HCT116 (cell line): ENCODE results near the gene NUP155. TPM values are rescaled to one million over a fixed set of nuclear protein-coding genes. Genes with fewer than 3 reads are reported as not detected.

Source experiments
- ATAC-seq: fragments of 200-7000 bp; cut with Tn5 transposase; 2 replicates; pipeline ENCODE4 v1.9.1; 2020; ENCODE audit warnings: mild to moderate bottlenecking, moderate library complexity
- BruUV-seq: library from RNA; stranded (reverse); fragments of 400-500 nt; replicated peaks from 2 replicates; lab custom pipeline; 2021; lab: Mats Ljungman, UMichigan
- CTCF ChIA-PET: fragments of 300-600 bp; sonication (Branson Sonifier 250); formaldehyde crosslinking; loops from one replicate; lab custom pipeline; 2021; ENCODE audit warnings: antibody characterized with exemption; lab: Charles Lee
- POLR2A ChIA-PET: fragments of 300-600, 350-600 bp; sonication (Branson Sonifier 250); formaldehyde crosslinking; loops from one replicate; lab custom pipeline; 2021; ENCODE audit warnings: antibody characterized with exemption; lab: Charles Lee
- RAD21 ChIA-PET, 2 experiments: fragments of 300-600 bp; sonication (Branson Sonifier 250); formaldehyde crosslinking; loops; one replicate each; lab custom pipeline; 2023; ENCODE audit warnings: low total read pairs in 2 of 2; ENCODE audit not compliant: uncharacterized antibody in 2 of 2, unreplicated experiment in 2 of 2, low non-redundant PET in 1 of 2; lab: Charles Lee
- DNase-seq: peaks from one replicate; pipeline ENCODE4 v3.0.0-alpha.2; 2010; ENCODE audit warnings: low read depth, low spot score
- H2AFZ ChIP-seq: fragments of 200-600 bp; shearing (Covaris generic), sonication (generic); 2 replicates; pipeline ENCODE4 v1.6.1; 2017; ENCODE audit warnings: low read depth, mixed run types, mixed read lengths, antibody characterized with exemption, low read length; ENCODE audit not compliant: poor library complexity, severe bottlenecking
- H3K27ac ChIP-seq: 2 replicates; pipeline ENCODE4 v1.5.1; 2012; ENCODE audit warnings: low read depth, low read length
- H3K27me3 ChIP-seq: fragments of 200-600 bp; sonication (generic); 2 replicates; pipeline ENCODE4 v1.6.1; 2016; ENCODE audit warnings: mixed run types, low read length, mixed read lengths; ENCODE audit not compliant: insufficient read depth
- H3K36me3 ChIP-seq, 2 experiments: fragments of 200-500 bp in 1 of 2; fragments of 200-600 bp in 1 of 2; sonication (Bioruptor generic) in 1 of 2; sonication (generic) in 1 of 2; 2 replicates each; pipeline versions ENCODE4 v1.5.1 to v1.6.1; 2014 to 2016; ENCODE audit warnings: low read length in 2 of 2, inconsistent platforms in 1 of 2, mixed read lengths in 1 of 2, mixed run types in 1 of 2; ENCODE audit not compliant: insufficient read depth in 2 of 2, control insufficient read depth in 1 of 2
- H3K4me1 ChIP-seq, 2 experiments: fragments of 200-600 bp in 1 of 2; sonication (generic) in 1 of 2; 2 replicates each; pipeline versions ENCODE4 v1.5.1 to v1.6.1; 2012 to 2017; ENCODE audit warnings: low read length in 2 of 2, inconsistent platforms in 1 of 2, mild to moderate bottlenecking in 1 of 2, mixed read lengths in 1 of 2, mixed run types in 1 of 2, moderate library complexity in 1 of 2; ENCODE audit not compliant: insufficient read depth in 2 of 2, control insufficient read depth in 1 of 2
- H3K4me2 ChIP-seq: fragments of 200-600 bp; sonication (generic); 2 replicates; pipeline ENCODE4 v1.6.1; 2017; ENCODE audit warnings: mixed run types, low read length, mixed read lengths
- H3K4me3 ChIP-seq, 2 experiments: fragments of 200-600 bp in 1 of 2; sonication (generic) in 1 of 2; replicated peaks in 1 of 2; 2 replicates each; pipeline ENCODE4 v1.5.1; 2011 to 2016; ENCODE audit warnings: low read length in 2 of 2, control low read depth in 1 of 2, low read depth in 1 of 2, mild to moderate bottlenecking in 1 of 2, mixed read lengths in 1 of 2, mixed run types in 1 of 2
- H3K79me2 ChIP-seq: fragments of 200-600 bp; sonication (generic); 2 replicates; pipeline ENCODE4 v1.6.1; 2017; ENCODE audit warnings: mild to moderate bottlenecking, mixed run types, low read length, moderate library complexity, mixed read lengths; ENCODE audit not compliant: insufficient read depth
- H3K9ac ChIP-seq: fragments of 200-600 bp; sonication (generic); 2 replicates; pipeline ENCODE4 v1.6.1; 2016; ENCODE audit warnings: low read length, mixed read lengths
- H3K9me2 ChIP-seq: fragments of 200-600 bp; sonication (generic), shearing (Covaris generic); 2 replicates; pipeline ENCODE4 v1.6.1; 2017; ENCODE audit warnings: mixed run types, mild to moderate bottlenecking, moderate library complexity; ENCODE audit not compliant: insufficient read depth
- H3K9me3 ChIP-seq, 2 experiments: fragments of 200-500 bp in 1 of 2; fragments of 200-600 bp in 1 of 2; sonication (Bioruptor generic) in 1 of 2; sonication (generic) in 1 of 2; 2 replicates each; pipeline ENCODE4 v1.6.1; 2014 to 2017; ENCODE audit warnings: low read length in 2 of 2, mixed read lengths in 2 of 2, inconsistent platforms in 1 of 2, low read depth in 1 of 2, mild to moderate bottlenecking in 1 of 2, mixed run types in 1 of 2, moderate library complexity in 1 of 2; ENCODE audit not compliant: control insufficient read depth in 1 of 2, insufficient read depth in 1 of 2
- H4K20me1 ChIP-seq: fragments of 200-600 bp; sonication (generic), shearing (Covaris generic); 2 replicates; pipeline ENCODE4 v1.6.1; 2017; ENCODE audit warnings: mixed run types, mild to moderate bottlenecking, moderate library complexity; ENCODE audit not compliant: insufficient read depth
- EGR1 ChIP-seq: IDR thresholded peaks from 2 replicates; pipeline ENCODE4 v1.6.1; 2012; ENCODE audit warnings: low read depth
- ELF1 ChIP-seq: IDR thresholded peaks from 2 replicates; pipeline ENCODE4 v1.6.1; 2012; ENCODE audit warnings: low read depth, borderline replicate concordance
- MAX ChIP-seq: IDR thresholded peaks from 2 replicates; pipeline ENCODE4 v1.6.1; 2012
- POLR2A ChIP-seq: IDR thresholded peaks from 2 replicates; pipeline ENCODE4 v1.7.0; 2011; ENCODE audit warnings: borderline replicate concordance; ENCODE audit not compliant: insufficient read depth, insufficient read length; ENCODE audit errors: extremely low read depth
- POLR2AphosphoS5 ChIP-seq: IDR thresholded peaks from 2 replicates; pipeline ENCODE4 v1.6.1; 2011; ENCODE audit warnings: mild to moderate bottlenecking, low read depth, low read length, moderate library complexity
- RAD21 ChIP-seq: IDR thresholded peaks from 2 replicates; pipeline ENCODE4 v1.6.1; 2012; ENCODE audit warnings: low read depth, mild to moderate bottlenecking
- SIN3A ChIP-seq: IDR thresholded peaks from 2 replicates; pipeline ENCODE4 v1.6.1; 2012; ENCODE audit warnings: low read depth
- SRF ChIP-seq: IDR thresholded peaks from 2 replicates; pipeline ENCODE4 v1.6.1; 2012; ENCODE audit warnings: low read depth
- TCF7L2 ChIP-seq: IDR thresholded peaks from 2 replicates; pipeline ENCODE4 v1.7.0; 2011; ENCODE audit warnings: borderline replicate concordance, inconsistent platforms; ENCODE audit not compliant: insufficient read depth, insufficient read length; ENCODE audit errors: extremely low read depth
- ZFX ChIP-seq: fragments of 450-650 bp; IDR thresholded peaks from 2 replicates; pipeline ENCODE4 v1.6.1; 2017
- ZNF274 ChIP-seq: fragments of 200-500 bp; sonication (Bioruptor generic); IDR thresholded peaks from 2 replicates; pipeline ENCODE4 v1.6.1; 2014; ENCODE audit warnings: mild to moderate bottlenecking, low read depth, low read length, inconsistent platforms
- intact Hi-C: fragments of 100-400 bp; cut with micrococcal nuclease; formaldehyde crosslinking; loops from 2 replicates; pipeline ENCODE4 v1.10.0; 2022
- total RNA-seq: library from RNA; stranded (reverse); gene quantifications from one replicate; pipeline ENCODE4 v1.2.1, GENCODE V29; 2021; ENCODE audit not compliant: unreplicated experiment
- TF ChIP-seq, protein P1 (sequence below), 3 experiments: fragments of 200-600 bp in 1 of 3; sonication (generic) in 1 of 3; IDR thresholded peaks in 2 of 3; conservative IDR thresholded peaks in 1 of 3; 2 replicates each; pipeline ENCODE4 v1.5.1; 2012 to 2017; ENCODE audit warnings: low read depth in 2 of 3, low read length in 2 of 3, antibody characterized with exemption in 1 of 3, borderline replicate concordance in 1 of 3, control low read depth in 1 of 3, mild to moderate bottlenecking in 1 of 3, mixed read lengths in 1 of 3, mixed run types in 1 of 3, moderate library complexity in 1 of 3; ENCODE audit not compliant: insufficient read depth in 1 of 3

The NUP155 gene
- total RNA-seq, 1 experiment from 2014 or later, result 80.9 TPM

DNA sequence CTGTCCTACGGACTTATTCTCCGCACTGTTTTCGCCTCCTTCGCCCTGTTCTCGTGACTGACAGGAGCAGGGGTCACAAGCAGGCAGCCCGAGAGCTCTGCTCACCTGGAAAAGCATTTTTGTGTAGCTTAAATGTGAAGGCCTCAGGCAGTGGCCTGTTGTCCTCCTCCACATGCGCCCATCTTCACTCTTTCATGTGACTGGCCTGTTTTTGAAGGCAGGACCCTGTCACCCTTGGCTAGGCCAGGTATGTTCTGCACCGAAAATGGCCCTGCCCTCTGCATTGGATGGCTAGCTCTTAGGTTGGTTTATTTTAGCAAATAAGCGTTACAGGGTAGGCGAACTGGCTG, 121.1 kb downstream of the NUP155 start:
- Histone ChIP-seq H3K36me3 (no peaks in the 10 kb centered on the region), H3K4me1 (peaks cover 4 to 13% of the 10 kb centered on the region in 2 experiments; a peak in 2 of 4 replicates), H3K4me3 (peak overlapping the region; percentile 73 to 76), H2AFZ (peak overlapping the region; percentile 44), H3K9me2 (no peaks in the 10 kb centered on the region), H3K9me3 (no peaks in the 10 kb centered on the region), H4K20me1 (no peaks in the 10 kb centered on the region), H3K27ac (peak overlapping the region; percentile 86), H3K4me2 (peak overlapping the region; percentile 76), H3K9ac (peak overlapping the region; percentile 78), H3K79me2 (no peaks in the 10 kb centered on the region), H3K27me3 (no peaks in the 10 kb centered on the region)
- ATAC-seq (no peak; the same call in none of the 2 replicates), DNase-seq (no peak)
- TF ChIP-seq MAX (0 out of 2 replicates have a peak, but pooled peaks have one; percentile 20), ZNF274 (no peak)
- CTCF ChIA-PET, result no interaction called here
- no TSS peak for BruUV-seq
- intact Hi-C loops, result no loop called here
- RAD21 ChIA-PET, result no interaction called here
- POLR2A ChIA-PET, result no interaction called here

DNA sequence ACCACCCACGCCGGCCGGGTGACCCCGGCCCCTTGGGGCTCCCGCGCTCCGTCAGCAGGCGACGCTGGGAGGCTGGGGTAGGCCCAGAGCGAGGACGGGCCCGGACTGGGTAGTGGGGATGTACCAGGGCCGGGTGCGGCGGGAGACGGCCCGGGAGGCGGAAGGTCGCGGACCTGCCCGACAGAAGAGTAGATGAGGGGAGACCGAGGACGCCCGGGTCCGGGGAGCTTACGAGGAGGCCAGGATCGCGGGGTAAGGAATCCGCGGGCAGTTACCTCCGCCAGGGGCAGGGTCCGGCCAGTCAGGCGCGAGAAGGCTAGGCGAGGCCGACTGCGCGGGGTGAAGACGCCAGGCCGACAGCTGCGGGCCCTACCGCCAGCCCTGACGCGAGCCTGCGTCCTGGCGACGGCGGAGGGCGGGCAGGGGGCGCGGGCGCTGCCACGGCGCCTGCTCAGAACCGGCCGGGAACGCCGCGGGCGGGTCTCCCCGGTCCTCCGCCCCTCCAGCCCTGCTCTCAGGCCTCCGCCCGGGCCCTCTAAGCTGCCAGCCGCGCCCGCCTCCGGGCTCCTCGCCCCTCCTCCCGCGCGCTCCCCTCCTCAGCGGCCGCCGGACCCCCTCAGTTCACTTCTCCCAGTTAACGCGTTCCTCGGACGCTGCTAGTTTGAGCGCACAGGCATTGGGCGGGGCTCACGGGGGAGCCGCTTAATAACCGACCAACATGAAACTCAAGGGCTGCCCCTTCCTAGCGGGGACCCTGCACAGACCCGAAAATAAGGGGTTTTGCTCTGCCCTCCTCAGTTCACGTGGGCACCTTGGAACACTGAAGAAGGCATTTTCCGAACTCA, 121.7 kb downstream of the NUP155 start, which contains the start of gene CPLANE1:
Gene CPLANE1, minus strand, starts transcription at position 407 of the 845 bp plus-strand sequence. CDS start 1,678 bp downstream, outside the sequence.
- H3K79me2 ChIP-seq, result no peaks in the 10 kb centered on the region
- H3K4me1 ChIP-seq, result peaks cover 4 to 13% of the 10 kb centered on the region in 2 experiments; a peak in 2 of 4 replicates
- ChIA-PET POLR2A (interaction anchor here (1.2 kb wide), 1 partner anchor 177 kb away, joined by 3 read pairs; no protein-coding TSS in a partner anchor), CTCF (no interaction called here)
- ATAC-seq, result peak; percentile 89
- no peaks in the 10 kb centered on the region for H3K36me3 ChIP-seq
- intact Hi-C loops, result no loop called here
- BruUV-seq, result no TSS peak
- H3K27me3 ChIP-seq, result no peaks in the 10 kb centered on the region
- no peaks in the 10 kb centered on the region for H3K9me3 ChIP-seq
- no peaks in the 10 kb centered on the region for H4K20me1 ChIP-seq
- H3K4me3 ChIP-seq, result peak within 1 kb of the TSS; percentile 73 to 76
- TF ChIP-seq MAX (peak; percentile 8; the same call in 1 of the 2 replicates), SIN3A (peak; percentile 16; the same call in 1 of the 2 replicates), ELF1 (no peak), POLR2A (peak; percentile 53), POLR2AphosphoS5 (peak; percentile 89), ZFX (peak; percentile 97), EGR1 (peak; percentile 50; the same call in 1 of the 2 replicates), SRF (no peak), TCF7L2 (peak; percentile 7), RAD21 (no peak)
- TF ChIP-seq, protein P1, sequence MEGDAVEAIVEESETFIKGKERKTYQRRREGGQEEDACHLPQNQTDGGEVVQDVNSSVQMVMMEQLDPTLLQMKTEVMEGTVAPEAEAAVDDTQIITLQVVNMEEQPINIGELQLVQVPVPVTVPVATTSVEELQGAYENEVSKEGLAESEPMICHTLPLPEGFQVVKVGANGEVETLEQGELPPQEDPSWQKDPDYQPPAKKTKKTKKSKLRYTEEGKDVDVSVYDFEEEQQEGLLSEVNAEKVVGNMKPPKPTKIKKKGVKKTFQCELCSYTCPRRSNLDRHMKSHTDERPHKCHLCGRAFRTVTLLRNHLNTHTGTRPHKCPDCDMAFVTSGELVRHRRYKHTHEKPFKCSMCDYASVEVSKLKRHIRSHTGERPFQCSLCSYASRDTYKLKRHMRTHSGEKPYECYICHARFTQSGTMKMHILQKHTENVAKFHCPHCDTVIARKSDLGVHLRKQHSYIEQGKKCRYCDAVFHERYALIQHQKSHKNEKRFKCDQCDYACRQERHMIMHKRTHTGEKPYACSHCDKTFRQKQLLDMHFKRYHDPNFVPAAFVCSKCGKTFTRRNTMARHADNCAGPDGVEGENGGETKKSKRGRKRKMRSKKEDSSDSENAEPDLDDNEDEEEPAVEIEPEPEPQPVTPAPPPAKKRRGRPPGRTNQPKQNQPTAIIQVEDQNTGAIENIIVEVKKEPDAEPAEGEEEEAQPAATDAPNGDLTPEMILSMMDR (IDR thresholded peaks at IDR 0.05 in 2 of 3, conservative IDR thresholded peaks at IDR 0.05 in 1 of 3; ENCODE audit: borderline replicate concordance in 1 of 3, insufficient read depth in 1 of 3, low read depth in 2 of 3, low read length in 2 of 3), result 0 out of 6 replicates have a peak, but pooled peaks of 1 of the 3 experiments have one; percentile 10
- TF ChIP-seq, all 23 proteins: peak for 8
- Histone ChIP-seq H3K4me2 (peak within 1 kb of the TSS; percentile 76), H3K9ac (peak within 1 kb of the TSS; percentile 78), H3K27ac (peak within 1 kb of the TSS; percentile 86), H3K9me2 (no peaks in the 10 kb centered on the region), H2AFZ (peak within 1 kb of the TSS; percentile 44)
- RAD21 ChIA-PET, result no interaction called here
- DNase-seq, result no peak
